GM23338 (cell line): ENCODE data around the gene S100A14. TPM values are rescaled to one million over a fixed set of nuclear protein-coding genes. Genes with fewer than 3 reads are reported as not detected.

Experiments used
- ATAC-seq: fragments of 200-7000 bp; cut with Tn5 transposase; 3 replicates; pipeline ENCODE4 v1.9.1; 2020
- DNase-seq: peaks from one replicate; pipeline ENCODE4 v3.0.0-alpha.2; 2015; ENCODE audit warnings: low spot score
- H2AFZ ChIP-seq: fragments of 200-600 bp; sonication (generic); 2 replicates; pipeline ENCODE4 v1.8.0; 2016; ENCODE audit warnings: antibody characterized with exemption, mild to moderate bottlenecking, moderate library complexity
- H3F3A ChIP-seq: fragments of 200-600 bp; sonication (generic); replicated peaks from 2 replicates; pipeline ENCODE4 v1.8.0; 2017; ENCODE audit warnings: antibody characterized with exemption, mixed run types, low read depth
- H3K27ac ChIP-seq: fragments of 200-600 bp; sonication (generic); 2 replicates; pipeline ENCODE4 v1.6.1; 2016; ENCODE audit warnings: low read depth
- H3K27me3 ChIP-seq: fragments of 200-600 bp; sonication (generic); 2 replicates; pipeline ENCODE4 v1.8.0; 2016; ENCODE audit warnings: mild to moderate bottlenecking, mixed run types, moderate library complexity; ENCODE audit not compliant: insufficient read depth
- H3K36me3 ChIP-seq: fragments of 200-600 bp; sonication (generic); 2 replicates; pipeline ENCODE4 v1.8.0; 2016; ENCODE audit warnings: mild to moderate bottlenecking; ENCODE audit not compliant: insufficient read depth
- H3K4me1 ChIP-seq: fragments of 200-600 bp; sonication (generic); 2 replicates; pipeline ENCODE4 v1.8.0; 2016; ENCODE audit warnings: mild to moderate bottlenecking, moderate library complexity; ENCODE audit not compliant: insufficient read depth
- H3K4me2 ChIP-seq: fragments of 200-600 bp; sonication (generic); 2 replicates; pipeline ENCODE4 v1.7.1; 2017; ENCODE audit warnings: mixed run types
- H3K4me3 ChIP-seq: fragments of 200-600 bp; sonication (generic); 2 replicates; pipeline ENCODE4 v1.6.1; 2016; ENCODE audit warnings: mixed run types
- H3K79me2 ChIP-seq: fragments of 200-600 bp; sonication (generic); replicated peaks from 2 replicates; pipeline ENCODE4 v1.8.0; 2017; ENCODE audit warnings: mild to moderate bottlenecking; ENCODE audit not compliant: insufficient read depth
- H3K9me2 ChIP-seq: fragments of 200-600 bp; sonication (generic); 2 replicates; pipeline ENCODE4 v1.8.0; 2017; ENCODE audit not compliant: insufficient read depth
- H4K20me1 ChIP-seq: fragments of 200-600 bp; sonication (generic); replicated peaks from 2 replicates; pipeline ENCODE4 v1.8.0; 2017; ENCODE audit warnings: mild to moderate bottlenecking; ENCODE audit not compliant: insufficient read depth
- H3K27ac Mint-ChIP-seq: 2 replicates; pipeline ENCODE4 v1.8.0; 2020; ENCODE audit warnings: inconsistent platforms, mild to moderate bottlenecking, moderate library complexity, mixed read lengths
- H3K27me3 Mint-ChIP-seq: 3 replicates; pipeline ENCODE4 v1.8.0; 2022; ENCODE audit warnings: low read depth, mild to moderate bottlenecking, moderate library complexity, mixed read lengths, inconsistent platforms; ENCODE audit not compliant: insufficient read depth, poor library complexity
- H3K36me3 Mint-ChIP-seq: 3 replicates; pipeline ENCODE4 v1.8.0; 2021; ENCODE audit warnings: low read depth, mild to moderate bottlenecking, inconsistent platforms, moderate library complexity, mixed read lengths
- H3K4me1 Mint-ChIP-seq: 3 replicates; pipeline ENCODE4 v1.8.0; 2020; ENCODE audit warnings: mild to moderate bottlenecking, inconsistent platforms, mixed read lengths
- H3K4me3 Mint-ChIP-seq: 3 replicates; pipeline ENCODE4 v1.8.0; 2021; ENCODE audit warnings: moderate library complexity, mild to moderate bottlenecking, inconsistent platforms, mixed read lengths
- H3K9me3 Mint-ChIP-seq: 3 replicates; pipeline ENCODE4 v1.8.0; 2020; ENCODE audit warnings: moderate library complexity, mild to moderate bottlenecking, inconsistent platforms, mixed read lengths
- CTCF ChIP-seq, 2 experiments: fragments of 200-600 bp in 1 of 2; sonication (generic) in 1 of 2; conservative IDR thresholded peaks; 2 replicates each; pipeline versions ENCODE4 v1.5.1 to v1.6.1; 2016 to 2017; ENCODE audit warnings: antibody characterized with exemption in 2 of 2, low read depth in 2 of 2, mild to moderate bottlenecking in 2 of 2, moderate library complexity in 1 of 2
- ETS1 ChIP-seq: IDR thresholded peaks from 2 replicates; pipeline ENCODE4 v1.6.1; 2016; ENCODE audit warnings: antibody characterized with exemption
- EZH2phosphoT487 ChIP-seq: fragments of 200-600 bp; sonication (generic); IDR thresholded peaks from one replicate; pipeline ENCODE4 v1.8.1; 2018; ENCODE audit warnings: antibody characterized with exemption; ENCODE audit not compliant: unreplicated experiment
- JUNB ChIP-seq: IDR thresholded peaks from one replicate; pipeline ENCODE4 v1.6.1; 2016; ENCODE audit warnings: antibody characterized with exemption; ENCODE audit not compliant: unreplicated experiment
- REST ChIP-seq: IDR thresholded peaks from one replicate; pipeline ENCODE4 v1.6.1; 2018; ENCODE audit warnings: antibody characterized with exemption; ENCODE audit not compliant: unreplicated experiment
- STAT1 ChIP-seq: IDR thresholded peaks from one replicate; pipeline ENCODE4 v1.6.1; 2016; ENCODE audit warnings: antibody characterized with exemption; ENCODE audit not compliant: unreplicated experiment
- ZNF331 ChIP-seq: fragments of 250-450 bp; sonication (Bioruptor Pico); IDR thresholded peaks from 2 replicates; pipeline ENCODE4 v1.5.0; 2020; ENCODE audit warnings: low read depth, mild to moderate bottlenecking, moderate library complexity
- ZNF462 ChIP-seq: fragments of 250-450 bp; sonication (Bioruptor Pico); IDR thresholded peaks from 2 replicates; pipeline ENCODE4 v1.5.0; 2020; ENCODE audit warnings: mild to moderate bottlenecking, moderate library complexity
- polyA plus RNA-seq: library from polyadenylated mRNA; unstranded; fragments of >200 nt; fragmentation: Nextera tagmentation; extraction: Ambion mirVana; gene quantifications from 2 replicates; pipeline ENCODE4 v1.2.1, GENCODE V29; 2016
- total RNA-seq: library from RNA; depleted of rRNA; stranded (reverse); fragments of >200 nt; shearing (Covaris generic); gene quantifications from 2 replicates; pipeline ENCODE4 v1.2.3, GENCODE V29; 2014

S100A14 gene
- total and polyA plus RNA-seq, 2 experiments from 2014 or later: 0.28 to 0.53 TPM

GRCh38 chr1:153649863-153650235 is 33.7 kb upstream of the S100A14 start:
- Mint-ChIP-seq H3K27me3 (peaks cover 12% of the 10 kb centered on the region), H3K36me3 (peaks cover 19% of the 10 kb centered on the region), H3K4me3 (no peak overlapping the region), H3K9me3 (no peaks in the 10 kb centered on the region), H3K4me1 (peaks cover 6% of the 10 kb centered on the region), H3K27ac (no peak overlapping the region)
- H2AFZ ChIP-seq: no peak overlapping the region
- H3K9me2 ChIP-seq: no peaks in the 10 kb centered on the region
- no peaks in the 10 kb centered on the region for H3K27me3 ChIP-seq
- TF ChIP-seq EZH2phosphoT487 (no peak), JUNB (no peak), CTCF (conservative IDR thresholded peaks at IDR 0.05; ENCODE audit: low read depth in 2 of 2) (no peak)
- H3K4me3 ChIP-seq: no peak overlapping the region
- no peaks in the 10 kb centered on the region for H3K79me2 ChIP-seq
- H3F3A ChIP-seq: peaks cover 24% of the 10 kb centered on the region
- peaks cover 14% of the 10 kb centered on the region for H4K20me1 ChIP-seq
- H3K4me1 ChIP-seq: no peaks in the 10 kb centered on the region
- H3K36me3 ChIP-seq: peaks cover 9% of the 10 kb centered on the region
- ATAC-seq (no peak), DNase-seq (no peak)
- H3K4me2 ChIP-seq: no peak overlapping the region
- no peak overlapping the region for H3K27ac ChIP-seq

GRCh38 chr1:153649137-153649862 is 33.2 kb upstream of the S100A14 start:
- H3K27ac Mint-ChIP-seq: no peak overlapping the region
- no peaks in the 10 kb centered on the region for H3K79me2 ChIP-seq
- no peak overlapping the region for H3K4me2 ChIP-seq
- no peaks in the 10 kb centered on the region for H3K9me2 ChIP-seq
- peaks cover 6% of the 10 kb centered on the region for H3K4me1 Mint-ChIP-seq
- H3K9me3 Mint-ChIP-seq: no peaks in the 10 kb centered on the region
- H3K36me3 Mint-ChIP-seq: peaks cover 24% of the 10 kb centered on the region
- H3K36me3 ChIP-seq: peaks cover 14% of the 10 kb centered on the region
- no peak overlapping the region for H3K27ac ChIP-seq
- H3K4me3 Mint-ChIP-seq: no peak overlapping the region
- DNase-seq (no peak), ATAC-seq (peak; percentile 7)
- H3K27me3 ChIP-seq: no peaks in the 10 kb centered on the region
- H4K20me1 ChIP-seq: peaks cover 19% of the 10 kb centered on the region
- peaks cover 28% of the 10 kb centered on the region for H3F3A ChIP-seq
- H3K27me3 Mint-ChIP-seq: peaks cover 12% of the 10 kb centered on the region
- H3K4me1 ChIP-seq: no peaks in the 10 kb centered on the region
- H2AFZ ChIP-seq: no peak overlapping the region
- H3K4me3 ChIP-seq: no peak overlapping the region
- no peak for TF ChIP-seq ETS1
- TF ChIP-seq STAT1: no peak
- no peak for TF ChIP-seq JUNB
- no peak for TF ChIP-seq REST
- no peak for TF ChIP-seq ZNF462 (CRISPR knock-in tag)
- no peak for TF ChIP-seq ZNF331 (CRISPR knock-in tag)
